ENCODE data around the gene CDKN2AIPNL.

The CDKN2AIPNL gene

GRCh38 chr5:134365604-134366003, 46.1 kb downstream of the CDKN2AIPNL start:
- Histone ChIP-seq H3K4me2 (ENCODE audit: low read length) (peak overlapping the region; percentile 85), H3K36me3 (ENCODE audit: insufficient read depth, low read length) (no peaks in the 10 kb centered on the region), H3K27me3 (ENCODE audit: control insufficient read depth, insufficient read depth, low read length) (no peaks in the 10 kb centered on the region), H3K4me1 (ENCODE audit: control insufficient read depth, insufficient read depth, low read length) (peaks cover 17% of the 10 kb centered on the region), H3K9ac (ENCODE audit: low read depth, low read length) (no peak overlapping the region), H3K4me3 (ENCODE audit: low read length) (no peak overlapping the region), H3K9me3 (replicated peaks; ENCODE audit: low read length) (no peaks in the 10 kb centered on the region)

DNA sequence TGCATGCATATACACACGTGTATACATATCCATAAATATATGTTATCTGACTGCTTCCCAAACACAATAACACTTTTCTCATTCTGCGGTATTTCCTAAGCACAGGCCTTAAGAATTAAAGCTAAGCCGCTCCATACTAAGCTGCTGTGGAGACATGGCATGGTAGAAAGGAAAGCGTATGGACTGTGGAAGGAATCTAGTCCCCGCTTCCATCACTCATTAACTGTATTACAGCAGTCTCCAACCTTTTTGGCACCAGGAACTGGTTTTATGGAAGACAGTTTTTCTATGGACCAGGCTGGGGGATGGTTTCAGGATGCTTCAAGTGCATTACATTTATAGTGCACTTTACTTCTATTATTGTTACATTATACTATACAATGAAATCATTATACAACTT, 56.0 kb downstream of the CDKN2AIPNL start:
- Histone ChIP-seq H3K4me2 (ENCODE audit: low read length) (no peak overlapping the region), H3K4me1 (ENCODE audit: control insufficient read depth, insufficient read depth, low read length) (no peaks in the 10 kb centered on the region), H3K9me3 (replicated peaks; ENCODE audit: low read length) (no peaks in the 10 kb centered on the region), H3K4me3 (ENCODE audit: low read length) (no peak overlapping the region), H3K9ac (ENCODE audit: low read depth, low read length) (no peak overlapping the region), H3K36me3 (ENCODE audit: insufficient read depth, low read length) (no peaks in the 10 kb centered on the region), H3K27me3 (ENCODE audit: control insufficient read depth, insufficient read depth, low read length) (no peaks in the 10 kb centered on the region)
